NCI-H2196 (cell line): ENCODE data around the gene MAP6D1.
A peak's percentile ranks its signal among the peaks of the same experiment; 100 is the strongest.

Source experiments
- DNase-seq: peaks from one replicate; lab custom pipeline; 2025; ENCODE audit not compliant: unreplicated experiment; lab: John Stamatoyannopoulos, UW

MAP6D1 gene

DNA sequence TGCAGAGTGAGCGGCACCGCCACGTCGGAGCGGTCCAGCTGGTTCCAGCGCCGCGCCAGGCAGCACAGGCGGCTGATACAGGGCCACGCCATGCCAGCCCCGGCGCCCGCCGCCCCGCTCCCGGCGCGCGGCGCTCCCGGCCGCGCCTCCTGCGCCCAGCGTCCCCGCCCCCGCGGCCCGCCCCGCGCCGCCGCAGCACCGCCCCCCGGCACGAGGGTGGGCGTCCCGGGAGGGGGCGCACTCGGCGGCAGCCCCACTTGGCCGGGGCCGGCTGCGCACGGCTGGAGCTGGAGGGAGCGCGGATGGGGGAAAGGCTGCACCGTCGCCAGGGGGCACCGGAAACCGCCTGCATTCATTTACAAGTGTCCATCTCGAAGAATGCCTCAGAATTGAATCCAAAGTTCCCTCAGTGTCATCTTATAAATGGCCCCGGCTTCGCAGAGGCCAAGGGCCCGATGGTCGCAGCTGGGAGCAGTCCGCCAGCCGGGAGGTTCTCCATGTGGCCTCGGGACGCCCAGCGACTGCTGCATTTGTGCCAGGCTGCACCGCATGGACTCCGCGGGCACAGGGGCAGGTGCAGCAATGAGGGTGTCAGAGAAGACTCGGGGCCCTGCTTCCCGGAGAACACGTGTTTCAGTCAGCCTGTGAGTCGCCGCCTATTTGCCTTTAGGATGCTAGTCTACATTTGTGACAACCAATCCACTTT is at the start of gene MAP6D1:
MAP6D1 (minus strand) TSS at position 122 of the 706 bp plus-strand sequence; CDS start at position 92, 30 bp downstream.
- DNase-seq: peak; percentile 89

DNA sequence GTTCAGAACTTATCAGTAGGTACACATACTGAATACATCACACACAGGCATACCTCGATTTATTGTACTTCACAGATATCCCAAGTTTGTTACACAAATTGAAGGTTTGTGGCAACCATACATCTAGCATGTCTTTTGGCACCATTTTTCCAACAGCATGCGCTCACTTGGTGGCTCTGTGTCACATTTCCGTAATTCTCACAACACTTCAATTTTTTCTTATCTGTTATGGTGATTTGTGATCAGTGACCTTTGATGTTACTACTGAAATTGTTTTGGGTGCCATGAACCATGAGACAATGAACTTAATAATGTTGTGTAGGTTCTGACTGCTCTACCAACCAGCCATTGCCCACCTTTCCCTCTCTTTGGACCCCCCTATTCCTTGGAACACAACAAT is 48.5 kb upstream of the MAP6D1 start:
- no peak for DNase-seq

- no peak for DNase-seq
Measured at GRCh38 chr3:183871541-183871940, 46.2 kb upstream of the MAP6D1 start.

DNA sequence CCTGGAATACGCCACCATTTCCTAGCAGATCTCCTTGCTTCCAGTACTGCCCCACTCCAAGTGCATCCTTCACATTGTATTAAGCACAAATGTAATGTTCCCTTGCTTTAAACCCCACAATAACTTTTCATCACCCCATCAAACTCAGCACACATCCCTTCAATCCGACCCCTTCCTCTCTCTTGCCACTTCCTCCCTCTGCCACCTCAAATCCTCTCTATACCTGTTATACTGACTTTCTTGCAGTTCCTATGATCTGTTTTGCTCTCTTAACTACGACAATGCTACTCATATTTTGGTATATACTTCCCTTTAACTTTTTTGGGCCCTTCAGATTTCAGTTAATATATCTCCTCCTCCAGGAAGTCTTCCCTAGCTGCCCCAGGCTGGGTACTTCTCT is 45.2 kb upstream of the MAP6D1 start:
- DNase-seq: no peak

DNA sequence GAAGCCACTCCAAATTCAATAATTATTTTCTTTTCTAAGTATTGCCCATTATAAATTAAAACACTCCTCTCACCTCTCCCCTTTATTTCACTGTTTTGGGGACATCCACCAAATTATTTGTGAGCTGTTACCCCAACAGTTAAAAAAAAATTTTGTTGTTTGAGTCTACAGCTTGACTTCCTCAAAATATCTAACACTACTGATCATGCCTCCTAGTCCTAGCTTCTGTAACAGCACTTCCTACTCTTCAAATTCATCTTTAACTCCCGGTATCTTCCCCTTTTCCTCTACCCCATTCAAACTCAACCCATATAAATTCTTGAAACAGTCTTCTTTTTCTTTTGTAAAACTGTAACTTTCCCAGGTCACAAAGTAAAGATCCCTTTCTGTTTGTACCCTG is 43.4 kb upstream of the MAP6D1 start:
- no peak for DNase-seq

DNA sequence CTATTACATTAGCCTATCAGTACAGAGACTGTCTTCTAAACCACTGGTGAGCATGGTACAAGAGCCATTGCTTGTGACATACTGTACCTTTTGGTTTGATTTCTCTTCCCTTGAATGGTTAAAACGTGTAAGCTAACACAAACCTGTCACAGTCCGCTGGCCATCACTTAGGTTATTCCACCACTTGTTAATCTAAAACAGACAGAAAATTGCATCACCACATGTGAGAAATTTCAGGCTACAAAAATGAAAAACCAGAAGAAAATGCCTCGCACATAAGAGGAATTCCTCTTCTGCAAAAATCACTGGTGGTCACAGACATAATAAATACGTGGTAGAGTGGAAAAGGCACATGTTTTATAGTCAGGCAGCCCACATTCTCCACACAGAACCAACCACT is 37.2 kb upstream of the MAP6D1 start:
- DNase-seq: no peak

DNA sequence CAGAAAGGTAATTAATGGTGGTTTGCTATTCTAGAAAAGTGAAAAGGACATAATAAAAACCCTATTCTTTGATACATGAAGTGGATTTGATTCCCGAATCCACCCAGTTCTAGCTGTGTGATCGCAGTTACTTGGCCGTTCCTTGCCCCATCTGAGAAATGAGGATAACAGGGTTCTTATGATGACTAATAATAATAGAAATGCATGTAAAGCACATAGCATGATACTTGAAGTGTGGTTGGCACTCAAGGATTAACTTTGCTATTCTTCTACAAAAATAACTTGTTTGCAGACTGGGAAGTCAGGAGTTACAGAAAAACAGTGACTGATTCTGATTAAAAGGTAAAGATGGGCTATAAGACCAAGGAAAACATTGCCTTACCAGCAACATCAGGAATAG is 32.5 kb upstream of the MAP6D1 start:
- DNase-seq: no peak

DNA sequence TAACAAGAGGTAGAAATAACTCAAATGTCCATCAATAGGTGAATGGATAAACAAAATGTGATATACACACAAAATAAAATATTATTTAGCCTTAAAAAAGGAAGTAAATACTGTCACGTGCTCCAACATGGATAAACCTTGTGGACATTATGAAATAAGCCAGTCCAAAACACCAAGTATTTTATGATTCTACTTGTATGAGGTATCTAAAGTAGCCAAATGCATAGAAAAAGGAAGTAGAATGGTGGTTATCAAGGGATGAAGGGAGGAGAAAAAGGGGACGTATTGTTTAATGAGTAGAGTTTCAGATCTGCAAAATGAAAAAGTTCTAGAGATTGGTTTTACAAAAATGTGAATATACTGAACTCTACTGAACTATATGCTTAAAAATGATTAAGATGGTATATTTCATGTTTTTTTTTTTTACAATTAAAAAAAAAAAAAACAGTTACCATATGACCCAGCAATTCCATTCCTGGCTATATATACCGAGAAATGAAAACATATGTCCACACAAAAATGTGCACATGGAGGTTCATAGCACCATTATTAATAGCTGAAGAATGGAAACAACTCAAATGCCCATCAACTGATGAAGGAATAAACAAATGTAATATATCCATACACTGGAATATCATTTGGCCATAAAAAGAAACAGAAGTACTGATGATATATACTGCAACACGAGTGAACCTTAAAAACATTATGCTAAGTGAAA is 29.1 kb upstream of the MAP6D1 start:
- DNase-seq: no peak

GRCh38 chr3:183845608-183846288 is 20.4 kb upstream of the MAP6D1 start:
- DNase-seq: no peak

DNA sequence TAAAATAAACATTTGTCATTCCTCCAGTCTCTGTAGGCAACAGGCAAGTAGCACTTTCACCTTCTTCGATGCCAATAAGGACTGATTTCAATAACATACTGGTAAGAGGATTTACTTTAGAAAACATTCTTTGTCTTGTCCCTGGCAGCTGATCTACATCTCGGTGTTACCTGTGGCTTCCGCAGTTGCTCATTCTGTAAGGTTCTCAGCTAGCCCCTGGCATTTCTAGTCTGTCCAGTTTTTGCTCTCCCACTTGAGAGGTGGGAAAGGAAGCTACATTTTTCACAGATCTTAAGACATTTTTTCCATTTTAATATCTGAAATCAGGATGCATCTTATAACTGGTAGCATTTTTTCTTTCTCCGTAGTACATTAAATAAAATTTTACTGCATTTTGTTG is 19.7 kb upstream of the MAP6D1 start:
- DNase-seq: no peak

DNA sequence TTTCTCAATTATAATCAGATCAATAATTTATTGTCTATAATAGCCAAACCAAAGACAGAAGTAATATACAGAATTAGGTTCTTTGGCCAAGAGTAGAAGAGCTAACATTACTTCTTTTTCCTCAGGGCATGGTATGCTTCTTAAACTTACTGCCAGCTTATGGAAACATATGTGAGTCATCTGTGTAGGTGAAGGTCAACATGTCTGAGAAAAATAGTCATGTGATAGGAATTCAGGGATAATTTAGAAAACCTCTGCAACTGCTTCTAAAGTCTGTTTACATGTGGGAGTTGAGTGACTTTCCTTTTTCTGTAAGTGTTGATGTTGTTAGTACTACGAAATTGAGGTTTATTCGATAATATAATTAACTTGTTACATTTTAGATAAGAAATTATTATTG is 19.2 kb upstream of the MAP6D1 start:
- DNase-seq: no peak

GRCh38 chr3:183839751-183840150 is 14.4 kb upstream of the MAP6D1 start:
- no peak for DNase-seq

DNA sequence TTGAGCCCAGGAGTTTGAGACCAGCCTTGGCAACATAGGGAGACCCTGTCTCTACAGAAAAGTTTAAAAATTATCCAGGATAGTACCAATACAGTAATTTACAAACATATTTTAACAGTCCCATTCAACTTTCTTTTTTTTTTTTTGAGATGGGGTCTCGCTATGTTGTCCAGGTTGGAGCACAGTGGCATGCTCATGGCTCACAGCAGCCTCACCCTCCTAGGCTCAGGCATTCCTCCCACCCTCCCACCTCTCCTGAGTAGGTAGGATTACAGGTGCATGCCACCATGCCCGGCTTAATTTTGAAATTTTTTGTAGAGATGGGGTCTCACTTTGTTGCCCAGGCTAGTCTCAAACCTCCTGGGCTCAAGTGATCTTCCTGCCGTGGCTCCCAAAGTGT is 12.5 kb upstream of the MAP6D1 start:
- DNase-seq: no peak

- DNase-seq: no peak
Measured at GRCh38 chr3:183837390-183837789, 12.0 kb upstream of the MAP6D1 start.

DNA sequence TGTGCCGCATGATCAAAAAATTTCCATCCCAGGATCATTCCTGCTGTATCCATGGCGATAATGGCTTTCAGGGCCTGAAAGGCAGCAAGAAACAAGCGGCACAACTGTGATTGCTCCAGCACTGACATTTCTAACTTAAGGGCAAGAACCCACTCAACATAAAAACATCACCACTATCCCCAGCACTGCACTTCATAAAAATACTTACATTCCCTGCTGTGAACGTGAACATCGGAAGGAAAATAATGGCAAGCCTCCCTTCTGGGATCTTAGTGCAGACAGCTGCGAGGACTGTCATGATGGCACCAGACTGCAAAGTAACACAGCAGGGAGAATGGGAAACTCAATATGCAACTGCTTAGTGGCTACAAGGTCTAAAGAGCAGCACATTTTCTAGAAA is 8.1 kb upstream of the MAP6D1 start:
- no peak for DNase-seq

GRCh38 chr3:183830187-183830586 is 4.8 kb upstream of the MAP6D1 start:
- DNase-seq: no peak

DNA sequence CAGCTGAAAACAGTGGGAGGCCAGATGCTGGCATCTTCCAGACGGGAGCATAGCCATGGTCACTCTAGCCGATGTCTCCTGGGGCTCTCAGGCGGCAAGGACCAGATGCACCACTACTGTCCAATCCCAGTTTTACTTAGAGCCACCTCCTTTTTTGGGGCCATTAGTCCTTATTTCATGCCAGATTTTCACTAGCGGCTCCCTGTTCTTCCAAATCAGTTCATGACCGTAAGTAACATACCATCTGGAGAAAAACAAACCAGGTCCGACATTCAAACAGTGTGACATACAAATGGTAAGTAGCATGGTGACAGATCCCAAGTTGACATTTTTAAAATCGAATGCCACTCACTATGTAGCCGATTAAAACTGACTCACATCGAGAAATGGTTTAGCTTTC is 4.1 kb upstream of the MAP6D1 start:
- no peak for DNase-seq

DNA sequence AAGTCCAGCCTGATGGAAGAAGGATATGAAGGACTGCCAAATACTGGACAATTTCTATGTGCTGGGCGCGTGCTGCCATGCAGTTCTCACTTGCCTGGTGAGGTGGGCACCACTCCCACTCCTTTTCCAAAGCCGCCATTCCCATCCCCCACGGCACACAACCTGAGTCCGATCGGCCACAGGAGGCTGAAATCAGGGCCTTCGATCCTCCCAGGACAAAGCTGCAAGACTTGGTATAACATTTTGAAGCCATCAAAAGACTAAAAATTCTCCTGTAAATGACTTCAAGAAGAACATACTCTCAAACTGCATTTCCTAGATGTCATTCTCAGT is 3.1 kb upstream of the MAP6D1 start:
- DNase-seq: no peak

DNA sequence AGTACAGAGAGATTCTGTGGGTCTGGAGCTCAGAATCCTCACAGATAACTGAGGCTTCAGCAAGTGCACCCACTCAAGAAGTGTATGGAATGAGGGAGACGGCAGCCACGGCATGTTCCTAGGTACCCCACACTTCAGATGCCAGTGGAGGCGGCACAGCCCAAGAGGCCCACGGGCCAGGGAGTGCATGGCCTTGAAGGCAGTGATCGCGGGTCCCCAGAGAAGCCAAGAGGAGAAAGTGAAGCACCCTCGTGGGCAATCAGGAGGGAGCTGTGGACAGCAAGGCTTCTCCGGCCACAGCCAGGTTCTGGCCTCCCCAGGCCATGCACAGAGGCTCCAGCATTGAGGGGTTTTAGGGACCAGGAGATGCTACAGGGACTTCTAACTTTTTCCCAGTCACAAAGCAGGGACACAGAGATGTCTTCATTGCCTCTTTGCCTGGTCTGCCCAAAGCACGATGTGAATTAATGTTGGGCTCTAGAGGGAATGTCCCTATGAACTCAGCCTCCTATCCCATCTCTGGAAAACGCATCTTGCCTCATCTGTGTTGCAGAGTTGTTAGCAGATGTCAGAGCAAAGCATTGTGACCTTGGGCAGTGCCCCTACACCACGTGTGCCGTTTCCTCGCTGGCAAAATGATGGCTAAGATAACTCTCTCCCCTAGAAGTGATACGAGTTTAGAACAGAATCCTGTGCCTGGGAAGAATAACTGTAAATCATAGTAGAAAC is 2.6 kb upstream of the MAP6D1 start:
- no peak for DNase-seq

DNA sequence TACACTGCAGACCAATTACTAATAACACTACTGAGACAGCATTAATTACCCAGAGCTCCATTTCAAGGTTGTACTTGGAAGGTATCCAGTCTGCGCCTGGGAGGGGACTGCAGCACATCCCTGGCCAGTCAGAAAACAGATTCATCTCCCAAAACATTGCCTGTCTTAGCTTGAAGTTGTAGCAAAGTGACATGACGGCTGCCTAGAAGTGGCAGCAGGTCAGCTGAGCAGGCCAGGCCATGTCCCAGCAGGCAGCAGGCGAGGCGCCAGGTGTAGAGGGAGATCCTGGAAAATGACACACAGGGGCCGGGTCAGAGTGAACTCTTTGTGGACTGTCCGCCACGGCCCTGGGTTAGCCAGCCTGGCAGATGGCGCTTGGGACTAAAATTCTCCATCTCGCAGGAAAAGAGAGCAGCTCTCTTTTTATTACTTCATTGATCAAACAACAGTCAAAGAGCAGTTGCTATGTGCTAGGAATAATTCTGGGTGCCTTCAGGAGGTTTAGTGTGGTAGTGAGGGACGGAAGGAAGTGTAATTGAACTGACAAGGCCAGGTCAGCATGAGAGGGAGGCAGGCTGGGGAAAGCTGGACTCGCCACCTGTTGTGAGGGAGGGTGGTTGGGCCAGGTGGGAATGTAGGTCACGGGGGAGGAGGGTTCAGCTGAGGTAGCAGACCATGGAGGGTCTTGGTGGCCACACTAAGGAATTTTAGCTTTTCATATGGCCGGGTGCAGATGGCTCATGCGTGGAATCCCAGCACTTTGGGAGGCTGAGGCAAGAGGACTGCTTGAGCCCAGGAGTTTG is 1.3 kb upstream of the MAP6D1 start:
- DNase-seq: peak; percentile 70
